HepG2 (cell line): Measurements from ENCODE around the gene KRTAP10-10. TPM values are rescaled to one million over a fixed set of nuclear protein-coding genes. Genes with fewer than 3 reads are reported as not detected.

Source experiments
- CCAR2 ChIP-seq: fragments of 200-400 bp; formaldehyde crosslinking; optimal IDR thresholded peaks from 2 replicates; pipeline ENCODE3; 2018; ENCODE audit warnings: low read depth, mild to moderate bottlenecking, low read length, moderate library complexity
- FOXJ3 ChIP-seq: sonication (generic); formaldehyde crosslinking; IDR thresholded peaks from 2 replicates; pipeline ENCODE4 v1.4.0; 2020; ENCODE audit warnings: missing genetic modification reagents, mild to moderate bottlenecking, borderline replicate concordance
- GLI4 ChIP-seq: sonication (generic); formaldehyde crosslinking; IDR thresholded peaks from 2 replicates; pipeline ENCODE4 v1.5.1; 2020; ENCODE audit warnings: missing genetic modification reagents, mild to moderate bottlenecking, moderate library complexity, borderline replicate concordance
- KDM5B ChIP-seq: sonication (generic); formaldehyde crosslinking; IDR thresholded peaks from 2 replicates; pipeline ENCODE4 v1.4.0; 2020; ENCODE audit warnings: missing genetic modification reagents, mild to moderate bottlenecking, borderline replicate concordance
- MEIS2 ChIP-seq: sonication (generic); formaldehyde crosslinking; IDR thresholded peaks from 2 replicates; pipeline ENCODE4 v1.9.0; 2021; ENCODE audit warnings: mild to moderate bottlenecking, missing genetic modification reagents
- MIER3 ChIP-seq: IDR thresholded peaks from 2 replicates; pipeline ENCODE4 v1.6.1; 2016; ENCODE audit warnings: missing compliant biosample characterization, borderline replicate concordance
- MIXL1 ChIP-seq: IDR thresholded peaks from 2 replicates; pipeline ENCODE4 v1.6.1; 2016
- NCOA2 ChIP-seq: sonication (generic); formaldehyde crosslinking; IDR thresholded peaks from 2 replicates; pipeline ENCODE4 v1.8.0; 2022; ENCODE audit warnings: inconsistent platforms
- RARA ChIP-seq: IDR thresholded peaks from 2 replicates; pipeline ENCODE4 v1.6.1; 2016; ENCODE audit warnings: missing genetic modification reagents, missing compliant biosample characterization
- ZFYVE20 ChIP-seq: sonication (generic); formaldehyde crosslinking; IDR thresholded peaks from 2 replicates; pipeline ENCODE4 v1.8.0; 2023; ENCODE audit warnings: low read depth, mild to moderate bottlenecking, moderate library complexity, missing genetic modification reagents, borderline replicate concordance
- ZNF205 ChIP-seq: IDR thresholded peaks from 2 replicates; pipeline ENCODE4 v1.6.1; 2018; ENCODE audit warnings: missing biosample characterization, missing genetic modification reagents
- ZNF337 ChIP-seq: sonication (generic); formaldehyde crosslinking; IDR thresholded peaks from 2 replicates; pipeline ENCODE4 v1.5.1; 2020; ENCODE audit warnings: missing genetic modification reagents, low read depth, mild to moderate bottlenecking, borderline replicate concordance
- ZNF713 ChIP-seq: sonication (generic); formaldehyde crosslinking; IDR thresholded peaks from 2 replicates; pipeline ENCODE4 v1.4.0; 2020; ENCODE audit warnings: mild to moderate bottlenecking, missing genetic modification reagents
- ZZZ3 ChIP-seq: sonication (generic); formaldehyde crosslinking; IDR thresholded peaks from 2 replicates; pipeline ENCODE4 v1.4.0; 2020; ENCODE audit warnings: missing genetic modification reagents, mild to moderate bottlenecking, borderline replicate concordance
- polyA plus RNA-seq, 8 experiments: library from polyadenylated mRNA; depleted of rRNA in 3 of 8; stranded (reverse) in 7 of 8; unstranded in 1 of 8; fragments of >200 nt; fragmentation: Illumina TruSeq in 4 of 8; extraction: Trizol in 4 of 8; gene quantifications; 2 replicates each; pipeline versions ENCODE4 v1.2.1 to v1.2.3, GENCODE V29; 2011 to 2016; ENCODE audit warnings: low read depth in 4 of 8, missing spikeins in 1 of 8, mixed read lengths in 1 of 8; ENCODE audit not compliant: insufficient read depth in 1 of 8
- total RNA-seq, 5 experiments: library from RNA; depleted of rRNA; stranded (reverse); fragments of >200 nt; fragmentation: Illumina TruSeq; extraction: Trizol; gene quantifications; 2 replicates each; pipeline ENCODE4 v1.2.3, GENCODE V29; 2016; ENCODE audit warnings: low read depth in 1 of 5
- TF ChIP-seq, protein P1 (sequence below), 2 experiments: sonication (generic) in 1 of 2; formaldehyde crosslinking in 1 of 2; IDR thresholded peaks; 2 replicates each; pipeline versions ENCODE4 v1.4.0 to v1.6.1; 2016 to 2020; ENCODE audit warnings: borderline replicate concordance in 1 of 2, low read depth in 1 of 2, mild to moderate bottlenecking in 1 of 2, missing genetic modification reagents in 1 of 2
- TF ChIP-seq, protein P2 (sequence below): sonication (generic); formaldehyde crosslinking; IDR thresholded peaks from 2 replicates; pipeline ENCODE4 v1.9.0; 2021; ENCODE audit warnings: missing genetic modification reagents, borderline replicate concordance
- TF ChIP-seq, protein P3 (sequence below): sonication (generic); formaldehyde crosslinking; IDR thresholded peaks from 2 replicates; pipeline ENCODE4 v1.4.0; 2020; ENCODE audit warnings: mild to moderate bottlenecking, low read depth, missing genetic modification reagents
- TF ChIP-seq, protein P4 (sequence below): sonication (generic); formaldehyde crosslinking; IDR thresholded peaks from 2 replicates; pipeline ENCODE4 v1.9.0; 2021; ENCODE audit warnings: missing genetic modification reagents, borderline replicate concordance

KRTAP10-10 gene
- total and polyA plus RNA-seq, 2 of the 13 experiments (the other 11 are each of a cell fraction or from before 2014, with no cell fraction given): not detected

DNA sequence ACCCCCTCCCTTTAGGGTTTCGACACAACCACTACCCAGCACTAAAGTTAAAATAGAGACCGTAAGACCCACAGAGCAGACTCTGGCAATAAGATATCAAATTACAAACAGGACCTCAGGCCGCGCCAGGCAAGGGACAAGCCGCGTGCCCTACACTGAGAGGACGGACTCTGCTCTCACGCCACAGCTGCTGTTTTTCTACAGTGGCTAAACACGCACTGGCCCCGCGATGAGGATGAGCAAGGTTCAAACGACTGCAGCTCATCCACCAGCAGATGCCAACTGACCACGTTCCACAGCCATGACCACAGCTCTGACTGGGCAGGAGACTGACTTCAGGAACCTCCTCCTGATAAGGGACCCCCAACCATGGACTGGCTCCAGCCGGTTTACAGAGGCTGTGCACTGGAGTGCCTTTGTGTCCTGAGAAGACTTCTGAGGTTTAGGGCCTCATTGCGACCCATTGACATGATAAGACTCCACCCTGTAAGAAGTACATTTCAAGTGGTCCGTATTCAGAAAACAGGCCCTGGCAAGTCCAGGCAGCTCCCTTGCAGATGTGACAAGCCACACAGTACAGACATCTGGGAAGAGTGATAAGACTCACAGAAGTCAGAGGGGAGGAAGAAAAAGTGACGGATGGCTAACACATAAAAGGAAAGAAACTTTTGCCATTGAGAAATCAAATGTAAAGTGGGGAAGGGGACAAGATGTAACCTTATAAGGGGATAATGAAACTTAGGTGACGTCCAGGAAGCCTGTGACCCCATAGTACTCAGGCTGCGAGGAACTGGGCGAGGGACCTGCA, 43.4 kb upstream of the KRTAP10-10 start (continued):
- TF ChIP-seq, protein P1, sequence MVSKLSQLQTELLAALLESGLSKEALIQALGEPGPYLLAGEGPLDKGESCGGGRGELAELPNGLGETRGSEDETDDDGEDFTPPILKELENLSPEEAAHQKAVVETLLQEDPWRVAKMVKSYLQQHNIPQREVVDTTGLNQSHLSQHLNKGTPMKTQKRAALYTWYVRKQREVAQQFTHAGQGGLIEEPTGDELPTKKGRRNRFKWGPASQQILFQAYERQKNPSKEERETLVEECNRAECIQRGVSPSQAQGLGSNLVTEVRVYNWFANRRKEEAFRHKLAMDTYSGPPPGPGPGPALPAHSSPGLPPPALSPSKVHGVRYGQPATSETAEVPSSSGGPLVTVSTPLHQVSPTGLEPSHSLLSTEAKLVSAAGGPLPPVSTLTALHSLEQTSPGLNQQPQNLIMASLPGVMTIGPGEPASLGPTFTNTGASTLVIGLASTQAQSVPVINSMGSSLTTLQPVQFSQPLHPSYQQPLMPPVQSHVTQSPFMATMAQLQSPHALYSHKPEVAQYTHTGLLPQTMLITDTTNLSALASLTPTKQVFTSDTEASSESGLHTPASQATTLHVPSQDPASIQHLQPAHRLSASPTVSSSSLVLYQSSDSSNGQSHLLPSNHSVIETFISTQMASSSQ (IDR thresholded peaks at IDR 0.05; ENCODE audit: low read depth): no peak
- TF ChIP-seq, protein P1 (CRISPR knock-in tag; IDR thresholded peaks at IDR 0.05; ENCODE audit: borderline replicate concordance): no peak
- TF ChIP-seq, protein P2, sequence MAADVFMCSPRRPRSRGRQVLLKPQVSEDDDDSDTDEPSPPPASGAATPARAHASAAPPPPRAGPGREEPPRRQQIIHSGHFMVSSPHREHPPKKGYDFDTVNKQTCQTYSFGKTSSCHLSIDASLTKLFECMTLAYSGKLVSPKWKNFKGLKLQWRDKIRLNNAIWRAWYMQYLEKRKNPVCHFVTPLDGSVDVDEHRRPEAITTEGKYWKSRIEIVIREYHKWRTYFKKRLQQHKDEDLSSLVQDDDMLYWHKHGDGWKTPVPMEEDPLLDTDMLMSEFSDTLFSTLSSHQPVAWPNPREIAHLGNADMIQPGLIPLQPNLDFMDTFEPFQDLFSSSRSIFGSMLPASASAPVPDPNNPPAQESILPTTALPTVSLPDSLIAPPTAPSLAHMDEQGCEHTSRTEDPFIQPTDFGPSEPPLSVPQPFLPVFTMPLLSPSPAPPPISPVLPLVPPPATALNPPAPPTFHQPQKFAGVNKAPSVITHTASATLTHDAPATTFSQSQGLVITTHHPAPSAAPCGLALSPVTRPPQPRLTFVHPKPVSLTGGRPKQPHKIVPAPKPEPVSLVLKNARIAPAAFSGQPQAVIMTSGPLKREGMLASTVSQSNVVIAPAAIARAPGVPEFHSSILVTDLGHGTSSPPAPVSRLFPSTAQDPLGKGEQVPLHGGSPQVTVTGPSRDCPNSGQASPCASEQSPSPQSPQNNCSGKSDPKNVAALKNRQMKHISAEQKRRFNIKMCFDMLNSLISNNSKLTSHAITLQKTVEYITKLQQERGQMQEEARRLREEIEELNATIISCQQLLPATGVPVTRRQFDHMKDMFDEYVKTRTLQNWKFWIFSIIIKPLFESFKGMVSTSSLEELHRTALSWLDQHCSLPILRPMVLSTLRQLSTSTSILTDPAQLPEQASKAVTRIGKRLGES (CRISPR knock-in tag): peak; percentile 71; the same call in 1 of the 2 replicates
- no peak for TF ChIP-seq CCAR2
- peak; percentile 76 for TF ChIP-seq NCOA2 (CRISPR knock-in tag)
- TF ChIP-seq FOXJ3 (CRISPR knock-in tag): peak; percentile 66; the same call in 1 of the 2 replicates
- peak; percentile 69; the same call in 1 of the 2 replicates for TF ChIP-seq ZNF205 (CRISPR knock-in tag)
- no peak for TF ChIP-seq ZNF713 (CRISPR knock-in tag)
- peak; percentile 82 for TF ChIP-seq RARA (CRISPR knock-in tag)
- TF ChIP-seq MIXL1 (CRISPR knock-in tag): peak; percentile 82
- peak; percentile 70 for TF ChIP-seq MEIS2 (CRISPR knock-in tag)
- TF ChIP-seq GLI4 (CRISPR knock-in tag): 0 out of 2 replicates have a peak, but pooled peaks have one; percentile 38
- TF ChIP-seq ZNF337 (CRISPR knock-in tag): peak; percentile 73; the same call in 1 of the 2 replicates
- TF ChIP-seq MIER3 (CRISPR knock-in tag): peak; percentile 54; the same call in 1 of the 2 replicates
- TF ChIP-seq ZZZ3: no peak
- TF ChIP-seq, protein P3, sequence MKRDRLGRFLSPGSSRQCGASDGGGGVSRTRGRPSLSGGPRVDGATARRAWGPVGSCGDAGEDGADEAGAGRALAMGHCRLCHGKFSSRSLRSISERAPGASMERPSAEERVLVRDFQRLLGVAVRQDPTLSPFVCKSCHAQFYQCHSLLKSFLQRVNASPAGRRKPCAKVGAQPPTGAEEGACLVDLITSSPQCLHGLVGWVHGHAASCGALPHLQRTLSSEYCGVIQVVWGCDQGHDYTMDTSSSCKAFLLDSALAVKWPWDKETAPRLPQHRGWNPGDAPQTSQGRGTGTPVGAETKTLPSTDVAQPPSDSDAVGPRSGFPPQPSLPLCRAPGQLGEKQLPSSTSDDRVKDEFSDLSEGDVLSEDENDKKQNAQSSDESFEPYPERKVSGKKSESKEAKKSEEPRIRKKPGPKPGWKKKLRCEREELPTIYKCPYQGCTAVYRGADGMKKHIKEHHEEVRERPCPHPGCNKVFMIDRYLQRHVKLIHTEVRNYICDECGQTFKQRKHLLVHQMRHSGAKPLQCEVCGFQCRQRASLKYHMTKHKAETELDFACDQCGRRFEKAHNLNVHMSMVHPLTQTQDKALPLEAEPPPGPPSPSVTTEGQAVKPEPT (CRISPR knock-in tag): peak; percentile 88
- TF ChIP-seq KDM5B (CRISPR knock-in tag): peak; percentile 39; the same call in 1 of the 2 replicates
- no peak for TF ChIP-seq ZFYVE20 (CRISPR knock-in tag)
- TF ChIP-seq, protein P4, sequence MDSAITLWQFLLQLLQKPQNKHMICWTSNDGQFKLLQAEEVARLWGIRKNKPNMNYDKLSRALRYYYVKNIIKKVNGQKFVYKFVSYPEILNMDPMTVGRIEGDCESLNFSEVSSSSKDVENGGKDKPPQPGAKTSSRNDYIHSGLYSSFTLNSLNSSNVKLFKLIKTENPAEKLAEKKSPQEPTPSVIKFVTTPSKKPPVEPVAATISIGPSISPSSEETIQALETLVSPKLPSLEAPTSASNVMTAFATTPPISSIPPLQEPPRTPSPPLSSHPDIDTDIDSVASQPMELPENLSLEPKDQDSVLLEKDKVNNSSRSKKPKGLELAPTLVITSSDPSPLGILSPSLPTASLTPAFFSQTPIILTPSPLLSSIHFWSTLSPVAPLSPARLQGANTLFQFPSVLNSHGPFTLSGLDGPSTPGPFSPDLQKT (CRISPR knock-in tag): no peak
